B cell (primary cell): ENCODE measurements around the gene MMAB. TPM values are rescaled to one million over a fixed set of nuclear protein-coding genes. Genes with fewer than 3 reads are reported as not detected.

Experiments
- ATAC-seq: fragments of 200-7000 bp; cut with Tn5 transposase; one replicate; pipeline ENCODE4 v1.10.0; 2021; ENCODE audit warnings: low read depth, mild to moderate bottlenecking, moderate number of reproducible peaks, moderate library complexity
- CTCF ChIA-PET: fragments of 350-600 bp; sonication (Branson Sonifier 250); formaldehyde crosslinking; loops from one replicate; lab custom pipeline; 2021; ENCODE audit warnings: antibody characterized with exemption, inconsistent platforms; lab: Charles Lee
- POLR2A ChIA-PET: fragments of 350-600 bp; sonication (Branson Sonifier 250); formaldehyde crosslinking; loops from one replicate; lab custom pipeline; 2021; ENCODE audit warnings: antibody characterized with exemption; lab: Charles Lee
- DNase-seq: peaks from one replicate; pipeline ENCODE4 v3.0.0; 2013
- H2AFZ ChIP-seq: 2 replicates; pipeline ENCODE4 v1.6.1; 2012; ENCODE audit warnings: mild to moderate bottlenecking, low read depth, low read length; ENCODE audit not compliant: insufficient read depth, poor library complexity, severe bottlenecking
- H3K27ac ChIP-seq, 2 donors: 1 replicate in 1 of 2; 2 replicates in 1 of 2; pipeline ENCODE4 v1.5.1; 2012 to 2013; ENCODE audit warnings: low read length in 2 of 2, mild to moderate bottlenecking in 2 of 2, moderate library complexity in 1 of 2
- H3K27me3 ChIP-seq, 4 experiments: fragments of 200-600 bp in 1 of 4; sonication (generic) in 1 of 4; replicated peaks in 1 of 4; 1 replicate in 2 of 4; 2 replicates in 2 of 4; pipeline versions ENCODE4 v1.6.1 to v1.7.0; 2013 to 2016; ENCODE audit warnings: low read length in 3 of 4, mild to moderate bottlenecking in 2 of 4, mixed read lengths in 1 of 4, moderate library complexity in 1 of 4; ENCODE audit not compliant: insufficient read depth in 4 of 4, control insufficient read depth in 3 of 4; ENCODE audit errors: control extremely low read depth in 1 of 4
- H3K36me3 ChIP-seq, 2 experiments: replicated peaks in 1 of 2; 1 replicate in 1 of 2; 2 replicates in 1 of 2; pipeline versions ENCODE4 v1.6.1 to v1.7.1; 2013; ENCODE audit warnings: low read length in 1 of 2; ENCODE audit not compliant: insufficient read depth in 2 of 2, control insufficient read depth in 1 of 2; ENCODE audit errors: control extremely low read depth in 1 of 2, extremely low read depth in 1 of 2
- H3K4me1 ChIP-seq, 2 donors: fragments of 200-600 bp in 1 of 2; sonication (generic) in 1 of 2; 1 replicate in 1 of 2; 2 replicates in 1 of 2; pipeline versions ENCODE4 v1.5.1 to v1.6.1; 2013 to 2017; ENCODE audit warnings: low read length in 2 of 2; ENCODE audit not compliant: control insufficient read depth in 2 of 2, insufficient read depth in 2 of 2
- H3K4me2 ChIP-seq: replicated peaks from 2 replicates; pipeline ENCODE3; 2012; ENCODE audit warnings: mild to moderate bottlenecking, low read depth, low read length; ENCODE audit not compliant: poor library complexity, severe bottlenecking
- H3K4me3 ChIP-seq, 5 experiments: fragments of 200-600 bp in 1 of 5; sonication (generic) in 1 of 5; 1 replicate in 3 of 5; 2 replicates in 2 of 5; pipeline versions ENCODE4 v1.5.1 to v1.7.0; 2011 to 2016; ENCODE audit warnings: low read length in 4 of 5, mild to moderate bottlenecking in 4 of 5, low read depth in 2 of 5, control low read depth in 1 of 5, moderate library complexity in 1 of 5; ENCODE audit not compliant: insufficient read depth in 1 of 5; ENCODE audit errors: control extremely low read depth in 1 of 5, extremely low read depth in 1 of 5
- H3K79me2 ChIP-seq: fragments of 200-600 bp; sonication (generic); one replicate; pipeline ENCODE4 v1.6.0; 2016; ENCODE audit warnings: low read length; ENCODE audit not compliant: control insufficient read depth, insufficient read depth
- H3K9ac ChIP-seq: fragments of 200-600 bp; sonication (generic); 2 replicates; pipeline ENCODE4 v1.6.1; 2017; ENCODE audit warnings: mild to moderate bottlenecking, low read length, moderate library complexity
- H3K9me3 ChIP-seq, 3 donors: one replicate each; pipeline versions ENCODE4 v1.6.1 to v1.7.1; 2013; ENCODE audit warnings: low read length in 2 of 3; ENCODE audit not compliant: control insufficient read depth in 2 of 3, insufficient read depth in 1 of 3; ENCODE audit errors: control extremely low read depth in 1 of 3
- H4K20me1 ChIP-seq: 2 replicates; pipeline ENCODE4 v1.6.0; 2012; ENCODE audit warnings: mild to moderate bottlenecking, low read length; ENCODE audit not compliant: insufficient read depth, control insufficient read depth, poor library complexity, severe bottlenecking
- H3K27ac Mint-ChIP-seq: one replicate; pipeline ENCODE4 v1.8.0; 2021; ENCODE audit warnings: mixed read lengths
- H3K27me3 Mint-ChIP-seq: one replicate; pipeline ENCODE4 v1.8.0; 2021; ENCODE audit warnings: mixed read lengths
- H3K4me1 Mint-ChIP-seq: one replicate; pipeline ENCODE4 v1.8.0; 2021; ENCODE audit warnings: mixed read lengths
- H3K4me3 Mint-ChIP-seq: one replicate; pipeline ENCODE4 v1.8.0; 2021; ENCODE audit warnings: mixed read lengths
- H3K9me3 Mint-ChIP-seq: one replicate; pipeline ENCODE4 v1.8.0; 2022; ENCODE audit warnings: mixed read lengths; ENCODE audit not compliant: insufficient read depth
- EZH2 ChIP-seq: IDR thresholded peaks from 2 replicates; pipeline ENCODE4 v1.6.1; 2012; ENCODE audit warnings: borderline replicate concordance, low read depth, mild to moderate bottlenecking, moderate library complexity, low read length; ENCODE audit not compliant: insufficient read depth, poor library complexity, severe bottlenecking
- WGBS: methylation state at CpG from one replicate; pipeline ENCODE4 v1.1.5; 2013; ENCODE audit warnings: missing lambda C conversion rate; ENCODE audit not compliant: insufficient coverage; 5-methylcytosine and 5-hydroxymethylcytosine counted together
- intact Hi-C: fragments of 100-400 bp; cut with micrococcal nuclease; formaldehyde crosslinking; loops from one replicate; pipeline ENCODE4 v1.10.0; 2022
- polyA plus RNA-seq: library from polyadenylated mRNA; depleted of rRNA; stranded (reverse); fragments of >200 nt; gene quantifications from 2 replicates; pipeline ENCODE4 v1.2.3, GENCODE V29; 2012
- total RNA-seq, 2 donors: library from RNA; stranded (reverse); fragments of 120-200 nt in 1 of 2; gene quantifications; 1 replicate in 1 of 2; 2 replicates in 1 of 2; pipeline versions ENCODE4 v1.2.3 to v1.2.4, GENCODE V29; 2013 to 2022
- TF ChIP-seq, protein P1 (sequence below): fragments of 200-600 bp; IDR thresholded peaks from one replicate; pipeline ENCODE4 v1.8.0; 2022; ENCODE audit warnings: antibody characterized with exemption, mild to moderate bottlenecking

The MMAB gene
- total and polyA plus RNA-seq, 2 donors (not counting 1 experiment from before 2014, with no cell fraction given), result 15.0 to 20.5 TPM

DNA sequence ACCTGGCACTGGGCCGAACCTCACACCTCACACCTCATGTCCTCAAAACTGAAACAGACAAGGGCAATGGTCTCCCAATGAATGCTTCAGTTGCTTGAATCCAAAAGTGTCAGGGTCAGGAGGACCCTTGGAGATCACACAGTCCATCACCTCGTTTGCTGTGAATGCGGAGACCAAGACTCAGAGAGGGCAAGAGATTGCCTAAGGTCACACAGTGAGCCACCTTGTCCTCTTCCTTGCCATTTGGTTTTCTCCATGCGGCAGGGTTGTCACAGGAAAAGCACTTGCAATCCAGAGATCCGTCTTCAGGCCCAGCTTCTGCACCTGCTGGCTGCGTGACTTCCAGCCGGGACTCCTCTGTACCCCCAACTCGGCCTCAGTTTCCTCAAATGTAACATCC is 28.3 kb upstream of the MMAB start:
- peaks cover 4 to 6% of the 10 kb centered on the region in 2 donors for H3K4me1 ChIP-seq
- H3K27ac ChIP-seq, result no peak overlapping the region
- CTCF ChIA-PET, result interaction anchor here (1.9 kb wide), 1 partner anchor 173 kb away, joined by 9 read pairs; no protein-coding TSS in a partner anchor
- no peak overlapping the region for H3K4me2 ChIP-seq
- H3K9me3 ChIP-seq, result no peaks in the 10 kb centered on the region
- Mint-ChIP-seq H3K27me3 (peaks cover 8% of the 10 kb centered on the region), H3K4me3 (no peak overlapping the region), H3K27ac (no peak overlapping the region), H3K4me1 (peaks cover 11% of the 10 kb centered on the region), H3K9me3 (no peaks in the 10 kb centered on the region)
- H2AFZ ChIP-seq, result no peak overlapping the region
- 96% methylated on average over 8 of the region's 8 CpGs for WGBS
- intact Hi-C loops, result no loop called here
- H3K79me2 ChIP-seq, result no peaks in the 10 kb centered on the region
- H4K20me1 ChIP-seq, result no peaks in the 10 kb centered on the region
- ATAC-seq (no peak), DNase-seq (no peak)
- TF ChIP-seq EZH2, result no peak
- TF ChIP-seq, protein P1, sequence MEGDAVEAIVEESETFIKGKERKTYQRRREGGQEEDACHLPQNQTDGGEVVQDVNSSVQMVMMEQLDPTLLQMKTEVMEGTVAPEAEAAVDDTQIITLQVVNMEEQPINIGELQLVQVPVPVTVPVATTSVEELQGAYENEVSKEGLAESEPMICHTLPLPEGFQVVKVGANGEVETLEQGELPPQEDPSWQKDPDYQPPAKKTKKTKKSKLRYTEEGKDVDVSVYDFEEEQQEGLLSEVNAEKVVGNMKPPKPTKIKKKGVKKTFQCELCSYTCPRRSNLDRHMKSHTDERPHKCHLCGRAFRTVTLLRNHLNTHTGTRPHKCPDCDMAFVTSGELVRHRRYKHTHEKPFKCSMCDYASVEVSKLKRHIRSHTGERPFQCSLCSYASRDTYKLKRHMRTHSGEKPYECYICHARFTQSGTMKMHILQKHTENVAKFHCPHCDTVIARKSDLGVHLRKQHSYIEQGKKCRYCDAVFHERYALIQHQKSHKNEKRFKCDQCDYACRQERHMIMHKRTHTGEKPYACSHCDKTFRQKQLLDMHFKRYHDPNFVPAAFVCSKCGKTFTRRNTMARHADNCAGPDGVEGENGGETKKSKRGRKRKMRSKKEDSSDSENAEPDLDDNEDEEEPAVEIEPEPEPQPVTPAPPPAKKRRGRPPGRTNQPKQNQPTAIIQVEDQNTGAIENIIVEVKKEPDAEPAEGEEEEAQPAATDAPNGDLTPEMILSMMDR, result no peak
- no peaks in the 10 kb centered on the region for H3K27me3 ChIP-seq
- no peak overlapping the region for H3K9ac ChIP-seq
- POLR2A ChIA-PET, result no interaction called here
- no peaks in the 10 kb centered on the region for H3K36me3 ChIP-seq
- H3K4me3 ChIP-seq, result no peak overlapping the region

DNA sequence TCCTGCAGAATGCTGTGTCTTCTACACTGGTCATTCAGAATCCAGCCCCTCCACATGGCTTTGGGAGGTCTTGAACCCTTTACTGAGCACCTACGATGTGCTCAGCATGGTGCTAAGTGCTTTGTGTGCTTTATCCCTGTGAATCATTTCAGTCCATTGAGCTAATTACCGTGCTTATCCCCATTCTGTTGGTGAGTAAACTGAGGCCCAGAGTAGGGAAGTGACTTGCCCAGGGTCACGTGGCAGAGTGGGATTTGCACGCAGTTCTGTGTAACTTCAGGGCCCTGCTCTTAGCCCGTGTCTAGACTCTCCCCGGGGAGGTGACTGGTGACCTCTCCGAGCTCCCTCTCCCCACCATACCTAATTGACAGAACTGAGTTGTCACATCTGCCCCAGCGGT is 27.7 kb upstream of the MMAB start:
- peaks cover 4 to 6% of the 10 kb centered on the region in 2 donors for H3K4me1 ChIP-seq
- no peak overlapping the region for H3K27ac ChIP-seq
- peaks cover 11% of the 10 kb centered on the region for H3K4me1 Mint-ChIP-seq
- no peaks in the 10 kb centered on the region for H4K20me1 ChIP-seq
- H3K9me3 Mint-ChIP-seq, result no peaks in the 10 kb centered on the region
- peaks cover 8% of the 10 kb centered on the region for H3K27me3 Mint-ChIP-seq
- H3K27ac Mint-ChIP-seq, result peak overlapping the region; percentile 46
- H3K4me3 ChIP-seq, result no peak overlapping the region
- no peak overlapping the region for H2AFZ ChIP-seq
- no peaks in the 10 kb centered on the region for H3K36me3 ChIP-seq
- DNase-seq (no peak), ATAC-seq (no peak)
- no peaks in the 10 kb centered on the region for H3K79me2 ChIP-seq
- no peak overlapping the region for H3K4me2 ChIP-seq
- ChIA-PET POLR2A (no interaction called here), CTCF (interaction anchor here (1.9 kb wide), 1 partner anchor 174 kb away, joined by 9 read pairs; no protein-coding TSS in a partner anchor)
- H3K9me3 ChIP-seq, result no peaks in the 10 kb centered on the region
- WGBS, result 96% methylated on average over 8 of the region's 8 CpGs
- no peak overlapping the region for H3K9ac ChIP-seq
- no peak overlapping the region for H3K4me3 Mint-ChIP-seq
- no peaks in the 10 kb centered on the region for H3K27me3 ChIP-seq
- TF ChIP-seq, protein P1, result no peak
- TF ChIP-seq EZH2, result no peak
- intact Hi-C loops, result no loop called here
